GM21447 (cell line): ENCODE data around the gene GTF2IRD1.
"Not testable (repeated sequence)": the region's sequence is repeated elsewhere in the genome, so short reads cannot be mapped to it uniquely, and the experiment has no call there.

ENCODE experiments used
- ATAC-seq: cut with Tn5 transposase; IDR thresholded peaks from one replicate; pipeline ENCODE4 v1.9.1; 2021; ENCODE audit not compliant: unreplicated experiment

The GTF2IRD1 gene

GRCh38 chr7:74554178-74554577 is 100.5 kb downstream of the GTF2IRD1 start:
- no peak for ATAC-seq

DNA sequence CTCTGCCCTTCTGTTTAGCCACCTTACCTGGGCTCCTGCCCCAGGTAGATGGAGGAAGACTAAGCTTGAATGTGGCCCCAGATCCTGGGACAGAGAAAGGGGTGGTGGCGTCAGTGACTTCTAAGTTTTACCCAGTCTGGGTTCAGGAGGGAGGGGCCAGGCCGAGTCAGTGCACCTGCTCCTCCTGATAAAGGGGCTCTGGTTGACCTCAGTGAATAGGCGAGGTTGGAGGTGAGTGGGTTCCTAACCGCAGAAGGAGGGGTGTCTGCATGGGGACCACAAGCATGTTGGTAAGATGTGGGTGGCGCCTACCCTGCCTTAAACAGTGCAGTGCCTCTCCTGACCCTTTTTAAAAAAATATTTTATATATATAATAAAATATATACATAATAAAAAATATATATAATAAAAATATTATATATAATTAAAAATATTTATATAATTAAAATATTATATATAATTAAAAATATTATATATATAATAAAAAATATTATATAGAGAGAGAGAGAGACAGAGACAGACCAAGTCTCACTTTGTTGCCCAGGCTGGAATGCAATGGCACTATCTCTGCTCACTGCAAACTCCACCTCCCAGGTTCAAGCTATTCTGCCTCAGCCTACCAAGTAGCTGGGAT is 106.5 kb downstream of the GTF2IRD1 start:
- ATAC-seq: no peak

DNA sequence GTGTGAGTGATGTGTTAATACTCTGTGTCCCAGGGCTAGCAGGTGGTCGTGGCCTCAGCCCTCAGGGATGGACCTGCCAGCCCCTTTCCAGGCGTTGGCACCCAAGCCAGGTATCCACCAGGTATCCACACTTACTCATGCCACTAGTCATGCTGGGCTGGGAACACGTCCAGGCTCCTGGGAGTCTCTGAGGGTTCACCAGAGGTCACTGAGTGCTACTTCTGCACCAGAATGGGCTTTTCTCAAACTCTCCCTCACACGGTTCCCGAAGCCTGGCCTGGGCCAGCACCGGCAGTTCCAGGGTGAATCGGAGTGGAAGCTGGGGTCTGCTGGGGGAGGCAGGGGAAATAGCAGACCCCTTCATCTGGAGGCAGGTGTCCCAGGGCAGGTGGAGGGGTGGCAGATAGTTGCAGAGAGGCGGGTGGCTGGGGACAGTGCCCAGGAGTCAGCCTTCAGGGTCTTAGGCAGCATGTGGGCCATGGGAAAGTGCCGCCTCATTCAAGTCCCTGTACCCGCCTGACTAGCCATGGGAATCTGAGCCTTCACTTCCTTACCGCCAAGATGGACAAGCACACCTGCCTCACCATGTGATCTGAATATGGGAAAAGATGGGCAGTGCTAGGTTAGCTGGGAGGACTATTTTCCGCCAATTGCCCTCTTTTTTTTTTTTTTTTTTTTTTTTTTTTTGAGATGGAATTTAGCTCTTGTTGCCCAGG is 108.3 kb downstream of the GTF2IRD1 start:
- no peak for ATAC-seq

DNA sequence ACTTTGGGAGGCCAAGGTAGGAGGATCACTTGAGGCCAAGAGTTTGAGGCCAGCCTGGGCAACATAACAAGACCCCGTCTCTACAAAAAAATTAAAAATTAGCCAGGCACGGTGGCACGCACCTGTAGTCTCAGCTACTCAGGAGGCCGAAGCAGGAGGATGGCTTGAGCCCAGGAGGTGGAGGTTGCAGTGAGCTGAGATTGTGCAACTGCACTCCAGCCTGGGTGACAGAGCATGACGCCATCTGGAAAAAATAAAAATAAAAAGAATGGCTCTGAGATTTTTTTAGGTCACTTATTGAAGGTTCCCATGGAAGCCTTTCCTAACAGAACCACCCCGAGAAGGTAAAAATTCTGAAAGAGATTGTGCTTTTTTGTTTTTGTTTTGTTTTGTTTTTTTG is 109.9 kb downstream of the GTF2IRD1 start:
- ATAC-seq: not testable (repeated sequence)

GRCh38 chr7:74567318-74567668 is 113.6 kb downstream of the GTF2IRD1 start:
- ATAC-seq: no peak

DNA sequence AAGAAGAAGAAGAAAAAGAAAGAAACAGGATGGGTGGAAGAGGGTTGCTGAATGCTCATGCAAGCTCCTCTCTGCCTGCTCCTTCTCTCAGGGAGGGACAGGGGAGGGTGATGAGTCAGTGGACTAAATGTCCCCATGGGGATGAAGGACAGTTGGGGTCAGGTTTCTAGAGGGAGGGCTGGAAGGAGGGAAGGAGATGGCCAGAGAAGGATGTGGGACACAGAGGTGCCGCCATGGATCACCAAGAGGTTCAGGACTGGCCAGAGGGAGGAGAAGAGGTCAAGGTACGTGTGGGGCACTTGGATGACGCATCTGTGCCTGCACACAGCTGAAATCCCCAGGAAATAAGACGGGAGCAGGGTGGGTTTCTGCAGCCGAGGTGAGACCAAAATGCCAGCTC is 115.0 kb downstream of the GTF2IRD1 start:
- no peak for ATAC-seq

DNA sequence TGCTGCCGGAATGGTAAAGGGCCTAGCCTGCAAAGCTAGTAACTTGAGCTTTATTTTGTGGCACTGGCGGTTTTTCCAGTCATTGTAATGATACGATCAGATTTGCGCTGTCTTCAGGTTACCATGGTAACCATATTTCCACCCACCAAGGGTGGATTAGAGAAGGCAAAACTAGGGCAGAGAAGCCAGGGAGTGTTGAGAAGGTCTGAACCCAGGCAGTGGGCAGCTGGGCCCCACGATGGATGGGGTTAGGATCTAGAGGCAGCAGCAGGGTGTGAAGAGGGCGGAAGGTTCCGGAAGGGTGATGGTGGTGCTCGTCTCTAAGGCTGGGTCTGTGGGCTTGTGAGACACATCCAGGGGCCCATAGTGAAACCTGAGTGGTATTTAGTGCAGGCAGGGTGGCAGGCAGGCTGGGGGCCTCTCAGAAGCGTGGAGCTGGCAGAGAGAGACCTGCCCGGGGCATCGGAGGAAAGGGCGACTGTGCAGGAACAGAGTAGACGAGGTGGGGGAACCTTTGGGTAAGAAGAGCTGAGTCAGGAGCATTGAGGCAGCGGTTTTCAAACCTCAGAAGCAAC is 115.9 kb downstream of the GTF2IRD1 start:
- no peak for ATAC-seq

GRCh38 chr7:74570533-74571156 is 116.9 kb downstream of the GTF2IRD1 start:
- ATAC-seq: no peak

DNA sequence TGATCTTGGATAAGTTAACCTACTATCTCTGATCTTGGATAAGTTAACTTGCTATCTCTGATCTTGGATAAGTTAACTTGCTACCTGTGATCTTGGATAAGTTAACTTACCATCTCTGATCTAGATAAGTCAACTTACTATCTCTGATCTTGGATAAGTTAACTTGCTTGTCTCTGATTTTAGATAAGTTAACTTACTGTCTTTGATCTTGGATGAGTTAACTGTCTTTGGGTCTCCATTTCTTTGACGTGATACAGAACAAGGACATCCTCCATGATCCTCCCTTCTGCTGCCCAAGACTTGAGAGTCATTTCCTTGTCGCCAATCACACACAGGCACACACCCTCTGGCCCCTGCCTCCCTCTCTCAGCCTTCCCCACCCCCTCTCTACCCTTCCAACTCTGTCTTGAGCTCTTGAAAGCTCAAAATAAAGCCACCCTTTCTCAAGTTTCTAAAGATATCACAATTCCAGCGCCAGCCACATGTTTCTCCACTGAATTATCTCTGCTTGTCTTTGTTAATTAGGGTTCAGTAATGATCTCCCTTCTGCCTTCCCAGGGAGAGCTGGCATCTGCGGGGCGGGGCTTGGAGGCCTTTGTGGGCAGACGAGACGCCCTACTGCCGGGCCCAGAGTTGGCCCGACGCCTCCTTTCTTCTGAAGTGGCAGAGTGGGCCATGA is 118.7 kb downstream of the GTF2IRD1 start:
- ATAC-seq: no peak

GRCh38 chr7:74573512-74573911 is 119.8 kb downstream of the GTF2IRD1 start:
- no peak for ATAC-seq

DNA sequence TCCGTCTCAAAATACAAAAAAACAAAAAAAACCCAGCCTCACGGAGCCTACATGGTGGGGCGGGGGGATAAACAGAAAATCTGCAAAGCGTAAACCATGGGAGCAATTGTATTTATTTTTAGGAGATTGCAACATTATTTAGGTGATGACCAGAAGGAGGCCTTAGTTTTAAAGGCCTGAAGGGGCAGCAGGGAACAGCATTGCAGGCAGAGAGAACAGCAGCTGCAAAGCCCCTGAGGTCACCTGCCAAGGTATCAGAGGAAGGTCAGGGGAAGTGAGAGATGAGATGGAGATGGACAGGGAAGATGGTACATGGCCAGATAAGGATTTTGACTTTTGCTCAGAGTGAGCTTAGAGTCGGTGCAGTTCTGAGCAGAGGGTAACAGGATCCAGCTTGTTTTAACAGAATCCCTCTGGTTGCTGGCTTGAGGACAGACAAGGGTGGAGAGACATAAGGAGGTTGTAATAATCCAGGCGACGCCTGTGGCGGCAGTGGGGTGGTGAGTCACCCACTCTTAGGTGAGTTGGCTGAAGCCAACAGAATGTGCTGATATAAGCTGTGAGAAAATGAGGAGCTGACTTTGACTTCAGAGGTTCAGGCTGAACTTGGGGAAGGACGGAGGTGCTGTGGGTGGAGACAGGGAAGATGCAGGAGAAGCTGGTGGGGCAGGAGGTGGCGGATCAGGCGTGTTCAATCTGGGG is 121.5 kb downstream of the GTF2IRD1 start:
- no peak for ATAC-seq

DNA sequence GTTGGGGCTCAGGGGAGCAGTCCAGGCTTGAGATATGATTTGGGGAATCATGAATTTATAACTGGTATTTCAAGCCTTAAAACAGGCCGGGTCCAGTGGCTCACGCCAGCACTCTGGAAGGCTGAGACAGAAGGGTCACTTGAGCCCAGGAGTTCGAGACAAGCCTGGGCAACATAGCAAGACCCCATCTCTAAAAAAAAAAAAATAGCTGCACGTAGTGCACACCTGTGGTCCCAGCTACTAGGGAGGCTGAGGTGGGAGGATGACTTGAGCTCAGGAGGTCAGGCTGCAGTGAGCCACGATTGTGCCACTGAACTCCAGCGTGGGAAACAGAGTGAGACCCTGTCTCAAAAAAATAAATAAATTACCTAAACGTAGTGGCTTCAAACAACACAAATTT is 122.1 kb downstream of the GTF2IRD1 start:
- no peak for ATAC-seq

GRCh38 chr7:74579800-74580685 is 126.3 kb downstream of the GTF2IRD1 start:
- ATAC-seq: no peak

GRCh38 chr7:74581916-74582440 is 128.3 kb downstream of the GTF2IRD1 start:
- ATAC-seq: no peak

GRCh38 chr7:74582447-74583039 is 128.8 kb downstream of the GTF2IRD1 start:
- ATAC-seq: no peak

DNA sequence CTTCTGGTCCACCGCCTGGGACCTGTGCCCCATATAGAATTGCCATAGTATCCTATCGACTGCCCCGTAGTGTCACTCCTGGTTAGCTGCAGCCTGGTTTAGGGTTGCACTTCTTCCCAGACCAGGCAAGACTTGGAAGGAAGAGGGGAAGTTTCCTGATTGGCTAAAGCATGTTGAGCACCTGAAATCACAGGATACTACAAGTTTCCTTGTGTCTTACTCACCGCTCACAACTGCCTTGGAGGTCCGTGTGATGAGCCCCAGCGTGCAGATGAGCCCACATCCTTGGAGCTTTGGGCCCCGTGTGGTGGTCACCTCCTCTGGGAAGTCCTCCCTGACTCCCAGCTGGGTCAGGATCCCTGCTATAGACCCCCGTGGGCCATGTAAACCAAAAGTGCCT is 129.9 kb downstream of the GTF2IRD1 start:
- no peak for ATAC-seq

- ATAC-seq: no peak
Observed at GRCh38 chr7:74584160-74584954, 130.7 kb downstream of the GTF2IRD1 start.

DNA sequence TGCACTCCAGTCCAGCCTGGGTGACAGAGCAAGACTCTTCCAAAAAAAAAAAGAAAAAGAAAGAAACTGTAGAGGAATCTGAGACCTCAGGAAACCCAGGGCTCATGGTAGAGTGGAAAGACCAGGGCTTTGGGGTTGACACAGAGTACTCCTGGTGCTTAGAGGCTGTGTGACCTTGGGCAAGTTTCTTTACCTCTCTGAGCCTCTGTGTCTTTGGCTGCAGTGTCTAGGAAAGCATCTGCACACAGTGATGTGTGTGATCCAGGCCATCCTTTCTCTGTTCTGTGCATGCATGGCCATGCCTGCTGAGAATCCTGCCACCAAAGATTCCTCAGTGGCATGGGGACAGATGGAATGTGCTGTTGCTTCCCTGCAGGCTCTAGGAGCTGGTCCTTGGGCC is 132.1 kb downstream of the GTF2IRD1 start:
- ATAC-seq: no peak
